IMR-90 (cell line): ENCODE measurements around the gene YLPM1. TPM values are rescaled to one million over a fixed set of nuclear protein-coding genes. Genes with fewer than 3 reads are reported as not detected.

Experiments used
- ATAC-seq: fragments of 200-7000 bp; cut with Tn5 transposase; 2 replicates; pipeline ENCODE4 v1.9.1; 2020; ENCODE audit warnings: low read depth, mild to moderate bottlenecking, moderate library complexity
- BruUV-seq: library from RNA; stranded (reverse); fragments of 400-500 nt; replicated peaks from 2 replicates; lab custom pipeline; 2021; lab: Mats Ljungman, UMichigan
- CTCF ChIA-PET: fragments of 300-600 bp; formaldehyde crosslinking; extraction: SDS; loops from one replicate; lab custom pipeline; 2021; ENCODE audit warnings: antibody characterized with exemption; lab: Yijun Ruan, JAX
- POLR2A ChIA-PET: fragments of 300-600 bp; sonication (Branson Sonifier 250); formaldehyde crosslinking; loops from one replicate; lab custom pipeline; 2022; ENCODE audit warnings: antibody characterized with exemption; ENCODE audit not compliant: unreplicated experiment; lab: Charles Lee
- DNase-seq: peaks from one replicate; pipeline ENCODE4 v3.0.0; 2013
- H2AFZ ChIP-seq: replicated peaks from 2 replicates; pipeline ENCODE3; 2013; ENCODE audit warnings: low read length, mild to moderate bottlenecking; ENCODE audit not compliant: poor library complexity
- H2AK5ac ChIP-seq: 2 replicates; pipeline ENCODE4 v1.6.1; 2013; ENCODE audit warnings: low read depth, low read length, inconsistent platforms
- H2AK9ac ChIP-seq: replicated peaks from 2 replicates; pipeline ENCODE3; 2013; ENCODE audit warnings: mild to moderate bottlenecking, low read depth, low read length, moderate library complexity; ENCODE audit not compliant: poor library complexity
- H2BK120ac ChIP-seq: 2 replicates; pipeline ENCODE4 v1.6.1; 2013; ENCODE audit warnings: low read depth, low read length, inconsistent platforms
- H2BK15ac ChIP-seq: 3 replicates; pipeline ENCODE4 v1.6.1; 2013; ENCODE audit warnings: low read depth, low read length, inconsistent platforms
- H2BK20ac ChIP-seq: 2 replicates; pipeline ENCODE4 v1.6.1; 2013; ENCODE audit warnings: low read depth, mild to moderate bottlenecking, inconsistent platforms, low read length, moderate library complexity
- H2BK5ac ChIP-seq: 2 replicates; pipeline ENCODE4 v1.6.1; 2013; ENCODE audit warnings: mild to moderate bottlenecking, low read depth, low read length, inconsistent platforms; ENCODE audit not compliant: poor library complexity, severe bottlenecking
- H3K14ac ChIP-seq: replicated peaks from 2 replicates; pipeline ENCODE4 v1.6.1; 2013; ENCODE audit warnings: low read depth, low read length, inconsistent platforms
- H3K18ac ChIP-seq: 2 replicates; pipeline ENCODE4 v1.6.1; 2013; ENCODE audit warnings: low read depth, low read length, control low read depth
- H3K23ac ChIP-seq: 2 replicates; pipeline ENCODE4 v1.6.1; 2013; ENCODE audit warnings: low read depth, low read length, inconsistent platforms
- H3K27ac ChIP-seq: 2 replicates; pipeline ENCODE4 v1.5.1; 2013; ENCODE audit warnings: mild to moderate bottlenecking, control low read depth, low read length; ENCODE audit not compliant: insufficient read depth
- H3K27me3 ChIP-seq: 2 replicates; pipeline ENCODE4 v1.6.1; 2013; ENCODE audit warnings: low read length; ENCODE audit not compliant: control insufficient read depth, insufficient read depth
- H3K36me3 ChIP-seq: 2 replicates; pipeline ENCODE4 v1.6.1; 2013; ENCODE audit warnings: low read length, mixed read lengths; ENCODE audit not compliant: control insufficient read depth, insufficient read depth
- H3K4ac ChIP-seq: 2 replicates; pipeline ENCODE4 v1.6.1; 2013; ENCODE audit warnings: low read depth, low read length, inconsistent platforms
- H3K4me1 ChIP-seq: 2 replicates; pipeline ENCODE4 v1.6.1; 2013; ENCODE audit warnings: low read length, mixed read lengths; ENCODE audit not compliant: control insufficient read depth, insufficient read depth
- H3K4me2 ChIP-seq: 2 replicates; pipeline ENCODE4 v1.6.1; 2013; ENCODE audit warnings: low read depth, mild to moderate bottlenecking, control low read depth, low read length, moderate library complexity
- H3K4me3 ChIP-seq: 2 replicates; pipeline ENCODE4 v1.5.1; 2013; ENCODE audit warnings: low read depth, mild to moderate bottlenecking, control low read depth, low read length, moderate library complexity; ENCODE audit not compliant: insufficient read depth
- H3K56ac ChIP-seq: 2 replicates; pipeline ENCODE4 v1.6.1; 2013; ENCODE audit warnings: low read length, inconsistent platforms; ENCODE audit not compliant: insufficient read depth; ENCODE audit errors: extremely low read depth
- H3K79me1 ChIP-seq, 2 experiments: 2 replicates each; pipeline ENCODE4 v1.6.1; 2013; ENCODE audit warnings: low read length in 2 of 2, inconsistent platforms in 1 of 2, low read depth in 1 of 2
- H3K9ac ChIP-seq: 2 replicates; pipeline ENCODE4 v1.6.1; 2013; ENCODE audit warnings: low read depth, low read length, control low read depth
- H3K9me1 ChIP-seq: 2 replicates; pipeline ENCODE4 v1.6.1; 2013; ENCODE audit warnings: low read length, inconsistent platforms; ENCODE audit not compliant: insufficient read depth
- H3K9me3 ChIP-seq: 2 replicates; pipeline ENCODE4 v1.6.1; 2013; ENCODE audit warnings: low read length; ENCODE audit not compliant: control insufficient read depth, insufficient read depth
- H4K20me1 ChIP-seq: 2 replicates; pipeline ENCODE4 v1.6.1; 2013; ENCODE audit warnings: low read length, inconsistent platforms; ENCODE audit not compliant: insufficient read depth
- H4K5ac ChIP-seq: 2 replicates; pipeline ENCODE4 v1.6.1; 2013; ENCODE audit warnings: mild to moderate bottlenecking, low read depth, low read length, control low read depth
- H4K8ac ChIP-seq, 2 experiments: 2 replicates each; pipeline ENCODE4 v1.6.1; 2013; ENCODE audit warnings: low read depth in 2 of 2, low read length in 2 of 2, control low read depth in 1 of 2, inconsistent platforms in 1 of 2
- H4K91ac ChIP-seq: 2 replicates; pipeline ENCODE4 v1.6.1; 2013; ENCODE audit warnings: low read depth, low read length, inconsistent platforms; ENCODE audit not compliant: insufficient read depth
- BHLHE40 ChIP-seq: fragments of 150-350 bp; IDR thresholded peaks from 2 replicates; pipeline ENCODE4 v1.6.1; 2016; ENCODE audit warnings: mild to moderate bottlenecking, low read depth, low read length
- MAFK ChIP-seq: IDR thresholded peaks from 2 replicates; pipeline ENCODE4 v1.6.1; 2012; ENCODE audit warnings: low read depth, low read length, improper control_type of control experiment
- MAZ ChIP-seq: IDR thresholded peaks from 2 replicates; pipeline ENCODE4 v1.6.1; 2012; ENCODE audit warnings: low read depth, mild to moderate bottlenecking, low read length, improper control_type of control experiment, moderate library complexity, borderline replicate concordance
- RAD21 ChIP-seq: IDR thresholded peaks from 2 replicates; pipeline ENCODE4 v1.6.1; 2012; ENCODE audit warnings: low read length, improper control_type of control experiment
- SMC3 ChIP-seq: fragments of 150-350 bp; IDR thresholded peaks from 2 replicates; pipeline ENCODE4 v1.6.1; 2016; ENCODE audit warnings: low read depth, mild to moderate bottlenecking, antibody characterized with exemption, low read length, moderate library complexity
- WGBS, 2 experiments: methylation state at CpG; one replicate each; pipeline versions ENCODE4 v1.1.5 to v1.1.7; 2013; ENCODE audit warnings: missing lambda C conversion rate in 2 of 2; ENCODE audit not compliant: insufficient read length in 1 of 2; ENCODE audit errors: extremely low coverage in 2 of 2; 5-methylcytosine and 5-hydroxymethylcytosine counted together
- dilution Hi-C: fragments of 300-500 bp; cut with HindIII; formaldehyde crosslinking; loops from one replicate; pipeline ENCODE4 v1.14.3; 2018; ENCODE audit warnings: low sequenced_read_pairs; ENCODE audit not compliant: unreplicated experiment
- in situ Hi-C: fragments of 300-500 bp; cut with MboI; formaldehyde crosslinking; loops from 3 replicates; pipeline ENCODE4 v1.14.3; 2019; ENCODE audit warnings: low sequenced_read_pairs, inconsistent platforms, mixed read lengths
- intact Hi-C: fragments of 100-400 bp; cut with micrococcal nuclease; formaldehyde crosslinking; loops from 2 replicates; pipeline ENCODE4 v1.10.0; 2022
- polyA plus RNA-seq, 3 experiments: library from polyadenylated mRNA; depleted of rRNA; stranded (reverse); fragments of >200 nt; gene quantifications; 2 replicates each; pipeline ENCODE4 v1.2.3, GENCODE V29; 2012; ENCODE audit warnings: low replicate concordance in 1 of 3
- total RNA-seq: library from RNA; depleted of rRNA; stranded (reverse); fragments of >200 nt; gene quantifications from 2 replicates; pipeline ENCODE4 v1.2.3, GENCODE V29; 2012

YLPM1 gene
- total and polyA plus RNA-seq, 2 of the 4 experiments (the other 2 are of a cell fraction): 8.2 to 19.7 TPM

DNA sequence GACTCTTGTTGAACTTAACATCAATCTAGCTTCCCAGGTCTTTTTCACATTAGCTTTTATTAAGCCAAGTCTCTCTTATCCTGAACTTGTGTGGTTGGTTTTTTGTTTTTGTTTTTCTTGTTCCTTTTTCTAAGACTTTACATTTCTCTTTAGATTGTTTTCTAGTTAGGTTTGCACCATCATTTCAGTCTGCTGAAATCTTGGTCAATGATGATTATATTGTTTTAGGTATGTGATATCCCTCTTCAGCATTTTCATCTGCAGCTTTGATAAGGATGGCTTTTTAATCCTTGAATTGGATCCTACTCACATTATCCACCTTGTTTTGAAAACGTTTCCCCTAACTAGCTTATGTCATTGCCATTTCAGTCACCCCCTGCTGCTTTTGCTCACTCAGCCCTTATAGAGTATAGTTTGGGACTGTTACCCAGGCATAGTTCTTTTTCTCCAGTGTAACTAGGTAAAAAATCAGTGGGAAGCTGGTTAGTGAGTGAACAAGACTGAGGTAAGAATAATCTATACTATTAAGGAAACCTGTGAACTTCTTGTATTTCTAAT is 22.0 kb downstream of the YLPM1 start:
- H4K5ac ChIP-seq: no peak overlapping the region
- no peak overlapping the region for H3K14ac ChIP-seq
- peaks cover 28% of the 10 kb centered on the region for H3K36me3 ChIP-seq
- H3K4me3 ChIP-seq: no peak overlapping the region
- no peaks in the 10 kb centered on the region for H3K27me3 ChIP-seq
- H2AFZ ChIP-seq: no peak overlapping the region
- no peaks in the 10 kb centered on the region for H3K9me3 ChIP-seq
- no peak overlapping the region for H2AK5ac ChIP-seq
- ATAC-seq (no peak), DNase-seq (no peak)
- H3K27ac ChIP-seq: no peak overlapping the region
- dilution Hi-C loops: no loop called here
- no peak overlapping the region for H3K4ac ChIP-seq
- 0 out of 2 replicates have a peak, but pooled peaks cover 2% of the 10 kb centered on the region for H3K9me1 ChIP-seq
- no peak overlapping the region for H2BK5ac ChIP-seq
- TF ChIP-seq MAFK (no peak), BHLHE40 (no peak), MAZ (no peak), RAD21 (no peak), SMC3 (no peak)
- no peak overlapping the region for H3K56ac ChIP-seq
- H3K4me2 ChIP-seq: no peak overlapping the region
- BruUV-seq: no TSS peak
- intact Hi-C loops: no loop called here
- no peak overlapping the region for H2BK15ac ChIP-seq
- WGBS, 2 experiments: no CpG with 5 or more reads among the region's 1 CpG
- H4K20me1 ChIP-seq: peaks cover 10% of the 10 kb centered on the region
- ChIA-PET POLR2A (no interaction called here), CTCF (interaction anchor here (0.6 to 0.8 kb wide), 3 partner anchors 19 to 518 kb away, joined by 3 read pairs; no protein-coding TSS in a partner anchor)
- H3K79me1 ChIP-seq: peaks cover 29 to 39% of the 10 kb centered on the region in 2 experiments
- H3K23ac ChIP-seq: no peak overlapping the region
- H2AK9ac ChIP-seq: no peak overlapping the region
- H4K91ac ChIP-seq: no peak overlapping the region
- no peak overlapping the region for H3K9ac ChIP-seq
- in situ Hi-C loops: no loop called here
- H2BK120ac ChIP-seq: no peak overlapping the region
- H3K4me1 ChIP-seq: no peaks in the 10 kb centered on the region
- H2BK20ac ChIP-seq: no peak overlapping the region
- no peak overlapping the region for H4K8ac ChIP-seq
- H3K18ac ChIP-seq: no peak overlapping the region
